Lung (tissue), 12 donors: ENCODE measurements around the gene AKAP13. TPM values are rescaled to one million over a fixed set of nuclear protein-coding genes. Genes with fewer than 3 reads are reported as not detected.

Experiments used
- ATAC-seq: fragments of 200-7000 bp; cut with Tn5 transposase; one replicate; pipeline ENCODE4 v1.9.1; 2020; ENCODE audit warnings: moderate number of reproducible peaks; ENCODE audit not compliant: insufficient read depth, low FRiP score
- DNase-seq, 3 donors: peaks; one replicate each; pipeline ENCODE4 v3.0.0-alpha.2; 2013 to 2017
- H3K27ac ChIP-seq, 2 donors: one replicate each; pipeline ENCODE4 v1.5.1; 2013; ENCODE audit warnings: mild to moderate bottlenecking in 2 of 2, moderate library complexity in 2 of 2, control low read depth in 1 of 2, inconsistent platforms in 1 of 2, low read depth in 1 of 2, low read length in 1 of 2
- H3K27me3 ChIP-seq, 3 donors: one replicate each; pipeline ENCODE4 v1.5.1; 2013; ENCODE audit warnings: low read length in 2 of 3; ENCODE audit not compliant: control insufficient read depth in 3 of 3, insufficient read depth in 3 of 3
- H3K36me3 ChIP-seq, 4 donors: one replicate each; pipeline ENCODE4 v1.5.1; 2013; ENCODE audit warnings: low read length in 4 of 4, mild to moderate bottlenecking in 1 of 4, moderate library complexity in 1 of 4; ENCODE audit not compliant: control insufficient read depth in 4 of 4, insufficient read depth in 4 of 4
- H3K4me1 ChIP-seq, 5 donors: one replicate each; pipeline ENCODE4 v1.5.1; 2013; ENCODE audit warnings: low read length in 5 of 5, mild to moderate bottlenecking in 2 of 5, moderate library complexity in 1 of 5; ENCODE audit not compliant: control insufficient read depth in 5 of 5, insufficient read depth in 5 of 5
- H3K4me3 ChIP-seq: one replicate; pipeline ENCODE4 v1.5.1; 2013; ENCODE audit warnings: mild to moderate bottlenecking, control low read depth, moderate library complexity
- H3K9ac ChIP-seq, 2 donors: one replicate each; pipeline ENCODE4 v1.5.1; 2013; ENCODE audit warnings: low read length in 2 of 2, control low read depth in 1 of 2; ENCODE audit not compliant: insufficient read depth in 1 of 2
- H3K9me3 ChIP-seq, 4 donors: one replicate each; pipeline ENCODE4 v1.5.1; 2013; ENCODE audit warnings: low read length in 3 of 4, mild to moderate bottlenecking in 1 of 4, moderate library complexity in 1 of 4; ENCODE audit not compliant: control insufficient read depth in 4 of 4, insufficient read depth in 3 of 4
- WGBS, 2 donors: extraction: QIAGEN DNeasy Blood & Tissue Kit; methylation state at CpG; one replicate each; pipeline ENCODE4 v1.1.7; 2013; 5-methylcytosine and 5-hydroxymethylcytosine counted together
- polyA plus RNA-seq, 2 donors: library from polyadenylated mRNA; stranded (reverse); fragments of 200-250 nt; gene quantifications; one replicate each; pipeline ENCODE4 v1.2.1, GENCODE V29; 2013
- total RNA-seq, 2 donors: library from RNA; depleted of rRNA in 1 of 2; stranded (reverse); fragments of >200 nt in 1 of 2; gene quantifications; one replicate each; pipeline ENCODE4 v1.2.1, GENCODE V29; 2014 to 2021
- TF ChIP-seq, protein P1 (sequence below): IDR thresholded peaks from 2 replicates; pipeline ENCODE4 v1.5.1; 2012; ENCODE audit warnings: mild to moderate bottlenecking; ENCODE audit errors: control extremely low read depth, extremely low read depth
- donor health status: control.
- donor health status: control.
- donor health status: Bipolar disorder and iron deficiency.
- donor health status: healthy.
- donor health status: DM: yes; HTN: yes; CAD: no.

AKAP13 gene
- total and polyA plus RNA-seq, 4 donors, result 102 to 1,115 (median 259) TPM

DNA sequence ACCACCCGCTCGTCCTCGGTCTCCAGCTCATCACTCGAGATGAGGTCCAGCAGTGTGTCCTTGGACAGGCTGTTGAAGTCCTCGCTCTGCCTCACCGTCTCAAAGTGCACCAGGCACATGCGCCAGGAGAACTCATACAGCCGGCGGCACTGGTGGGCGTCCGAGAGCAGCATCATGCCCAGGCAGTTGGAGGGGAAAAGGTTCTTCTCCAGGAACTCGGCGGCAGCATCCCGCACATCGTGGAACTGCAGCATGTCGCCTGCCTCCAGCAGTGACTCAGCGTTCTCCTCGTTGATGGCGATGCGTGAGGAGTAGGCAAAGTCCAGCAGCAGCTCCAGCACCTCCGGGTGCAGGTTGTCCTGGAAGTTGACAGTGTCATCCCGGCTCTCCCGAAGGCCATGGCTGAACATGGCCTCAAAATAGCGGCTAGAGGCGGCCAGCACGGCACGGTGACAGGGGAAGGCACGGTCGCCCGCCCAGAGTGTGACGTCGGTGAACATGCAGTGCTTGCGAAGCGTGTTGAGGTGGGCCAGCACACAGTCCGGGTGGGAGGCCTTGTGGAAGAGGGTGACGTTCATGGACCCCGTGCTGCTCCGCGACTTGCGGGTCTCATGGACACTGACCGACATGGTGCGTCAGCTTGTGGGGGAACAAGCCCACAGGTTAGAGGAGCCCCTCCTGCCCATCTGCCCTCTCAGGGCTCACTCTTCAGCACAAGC, 388.9 kb downstream of the AKAP13 start:
- 97 to 98% methylated on average over 42 of the region's 42 CpGs for WGBS, 2 donors
- DNase-seq, result no peak

DNA sequence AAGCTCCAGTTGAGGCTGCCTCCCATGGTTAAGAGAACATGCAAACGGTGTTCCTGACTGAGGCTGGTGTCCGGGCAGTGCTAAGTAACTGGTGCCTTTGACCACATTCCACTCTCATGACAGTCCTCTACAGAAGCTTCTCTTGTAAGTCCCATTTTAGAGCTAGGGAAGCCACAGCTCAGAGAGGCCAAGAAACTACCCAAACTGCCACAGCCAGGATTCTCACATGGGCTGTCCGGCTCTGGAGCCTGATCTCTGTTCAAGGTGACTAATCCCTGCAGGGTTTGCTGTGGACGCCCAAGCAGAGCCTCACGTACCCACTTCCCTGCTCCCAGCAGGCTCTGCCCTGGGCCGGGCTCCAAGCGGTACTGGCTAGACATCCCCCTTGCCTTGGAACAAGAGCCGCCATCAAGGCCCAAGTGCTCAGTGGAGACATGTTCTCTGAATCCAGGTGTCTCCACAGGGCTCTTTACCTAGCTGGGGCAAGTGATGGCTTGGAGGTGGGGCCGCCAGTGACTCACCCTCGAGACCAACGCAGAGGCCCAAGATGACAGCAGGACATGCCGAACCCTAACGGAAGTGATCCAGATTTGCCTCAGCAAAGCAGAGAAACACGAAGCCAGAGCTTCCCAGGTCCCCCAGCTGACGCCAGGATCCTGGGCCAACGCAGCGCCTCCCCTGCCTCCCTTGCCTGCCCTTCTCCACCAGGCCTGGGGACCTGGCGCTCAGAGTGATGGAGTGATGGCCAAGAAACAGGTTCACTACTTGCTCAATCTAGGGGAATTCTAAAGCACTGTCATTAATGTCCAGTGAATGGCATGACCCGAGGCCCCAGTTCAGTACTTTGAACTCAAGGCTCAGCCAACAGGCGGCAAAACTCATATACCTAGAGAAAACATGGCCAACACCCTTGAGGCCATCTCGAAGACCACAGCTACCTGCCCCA, 390.0 kb downstream of the AKAP13 start:
- Histone ChIP-seq H3K9me3 (no peaks in the 10 kb centered on the region), H3K4me3 (no peak overlapping the region), H3K36me3 (peaks cover 0 to 7% (median 1%) of the 10 kb centered on the region in 4 donors), H3K4me1 (peaks cover 0 to 21% (median 18%) of the 10 kb centered on the region in 5 donors), H3K9ac (no peak overlapping the region), H3K27me3 (no peaks in the 10 kb centered on the region), H3K27ac (peak overlapping the region in 1 of 2 donors; percentile 15)
- ATAC-seq (no peak), DNase-seq (no peak)
- TF ChIP-seq, protein P1, sequence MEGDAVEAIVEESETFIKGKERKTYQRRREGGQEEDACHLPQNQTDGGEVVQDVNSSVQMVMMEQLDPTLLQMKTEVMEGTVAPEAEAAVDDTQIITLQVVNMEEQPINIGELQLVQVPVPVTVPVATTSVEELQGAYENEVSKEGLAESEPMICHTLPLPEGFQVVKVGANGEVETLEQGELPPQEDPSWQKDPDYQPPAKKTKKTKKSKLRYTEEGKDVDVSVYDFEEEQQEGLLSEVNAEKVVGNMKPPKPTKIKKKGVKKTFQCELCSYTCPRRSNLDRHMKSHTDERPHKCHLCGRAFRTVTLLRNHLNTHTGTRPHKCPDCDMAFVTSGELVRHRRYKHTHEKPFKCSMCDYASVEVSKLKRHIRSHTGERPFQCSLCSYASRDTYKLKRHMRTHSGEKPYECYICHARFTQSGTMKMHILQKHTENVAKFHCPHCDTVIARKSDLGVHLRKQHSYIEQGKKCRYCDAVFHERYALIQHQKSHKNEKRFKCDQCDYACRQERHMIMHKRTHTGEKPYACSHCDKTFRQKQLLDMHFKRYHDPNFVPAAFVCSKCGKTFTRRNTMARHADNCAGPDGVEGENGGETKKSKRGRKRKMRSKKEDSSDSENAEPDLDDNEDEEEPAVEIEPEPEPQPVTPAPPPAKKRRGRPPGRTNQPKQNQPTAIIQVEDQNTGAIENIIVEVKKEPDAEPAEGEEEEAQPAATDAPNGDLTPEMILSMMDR, result no peak
- 94 to 96% methylated on average over 21 of the region's 21 CpGs for WGBS, 2 donors

More for the DNA sequence above, 388.9 kb downstream of the AKAP13 start:
- no peak overlapping the region for H3K4me3 ChIP-seq
- H3K9me3 ChIP-seq, result no peaks in the 10 kb centered on the region
- no peak overlapping the region for H3K9ac ChIP-seq
- no peak overlapping the region for H3K27ac ChIP-seq
- peaks cover 0 to 21% (median 18%) of the 10 kb centered on the region in 5 donors for H3K4me1 ChIP-seq
- TF ChIP-seq, protein P1, result no peak
- H3K36me3 ChIP-seq, result peaks cover 0 to 7% (median 1%) of the 10 kb centered on the region in 4 donors
- H3K27me3 ChIP-seq, result no peaks in the 10 kb centered on the region
- no peak for ATAC-seq

DNA sequence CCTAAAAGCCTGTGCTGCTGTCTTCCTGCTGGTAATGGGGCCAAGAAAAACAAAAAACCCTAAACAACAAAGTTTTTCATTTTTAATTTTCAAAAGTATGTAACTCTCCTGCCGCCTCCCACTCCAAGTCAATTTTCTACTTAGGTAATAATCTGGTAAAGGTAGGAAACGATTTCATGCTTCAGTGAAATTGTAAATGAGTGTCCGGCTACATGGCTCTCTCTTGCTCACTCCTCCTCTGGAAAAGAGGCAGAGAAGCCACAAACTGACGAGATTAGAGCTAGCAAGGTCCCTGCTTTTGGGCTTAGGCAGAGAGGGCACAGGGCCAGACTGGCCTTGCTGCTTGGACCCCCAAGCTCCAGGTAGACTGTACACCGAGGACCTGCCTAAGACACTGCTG, 390.9 kb downstream of the AKAP13 start:
- 74 to 79% methylated on average over 5 of the region's 5 CpGs for WGBS, 2 donors
- H3K9ac ChIP-seq, result no peak overlapping the region
- no peaks in the 10 kb centered on the region for H3K27me3 ChIP-seq
- DNase-seq (peak in 1 of 3 donors; percentile 46), ATAC-seq (no peak)
- H3K36me3 ChIP-seq, result peaks cover 0 to 7% (median 1%) of the 10 kb centered on the region in 4 donors
- H3K4me1 ChIP-seq, result peaks cover 0 to 21% (median 18%) of the 10 kb centered on the region in 5 donors
- TF ChIP-seq, protein P1, result no peak
- peak overlapping the region in 1 of 2 donors; percentile 83 for H3K27ac ChIP-seq
- no peak overlapping the region for H3K4me3 ChIP-seq
- H3K9me3 ChIP-seq, result no peaks in the 10 kb centered on the region
